Neural cell (in vitro differentiated cells): ENCODE measurements around the gene LAMB2. TPM values are rescaled to one million over a fixed set of nuclear protein-coding genes. Genes with fewer than 3 reads are reported as not detected.

Experiments used
- H2AFZ ChIP-seq: fragments of 200-600, 300-800 bp; sonication (generic), shearing (Covaris generic); 2 replicates; pipeline ENCODE4 v1.6.0; 2014; ENCODE audit warnings: low read depth, mild to moderate bottlenecking, antibody characterized with exemption, low read length, moderate library complexity
- H3F3A ChIP-seq: fragments of 200-600 bp; shearing (Covaris generic); 2 replicates; pipeline ENCODE4 v1.6.1; 2016; ENCODE audit warnings: mild to moderate bottlenecking, moderate library complexity, mixed read lengths, antibody characterized with exemption, low read length; ENCODE audit not compliant: insufficient read depth, poor library complexity, severe bottlenecking
- H3K27ac ChIP-seq: fragments of 200-600, 300-800 bp; sonication (generic), shearing (Covaris generic); 2 replicates; pipeline ENCODE4 v1.5.1; 2014; ENCODE audit warnings: mild to moderate bottlenecking, low read length, moderate library complexity
- H3K27me3 ChIP-seq: fragments of 300-800, 200-600 bp; sonication (generic), shearing (Covaris generic); 2 replicates; pipeline ENCODE4 v1.6.0; 2014; ENCODE audit warnings: mild to moderate bottlenecking, low read depth, low read length, moderate library complexity; ENCODE audit not compliant: insufficient read depth
- H3K36me3 ChIP-seq: fragments of 300-800, 200-600 bp; sonication (generic), shearing (Covaris generic); 2 replicates; pipeline ENCODE4 v1.5.1; 2014; ENCODE audit warnings: mild to moderate bottlenecking, antibody characterized with exemption, low read length, moderate library complexity; ENCODE audit not compliant: insufficient read depth
- H3K4me2 ChIP-seq: fragments of 300-800, 200-600 bp; sonication (generic), shearing (Covaris generic); 2 replicates; pipeline ENCODE4 v1.6.0; 2014; ENCODE audit warnings: mild to moderate bottlenecking, low read length
- H3K4me3 ChIP-seq: fragments of 300-800, 200-600 bp; sonication (generic), shearing (Covaris generic); 2 replicates; pipeline ENCODE4 v1.5.1; 2014; ENCODE audit warnings: mild to moderate bottlenecking, low read length, moderate library complexity
- H3K79me2 ChIP-seq: fragments of 200-600 bp; shearing (Covaris generic); replicated peaks from 2 replicates; pipeline ENCODE4 v1.6.0; 2014; ENCODE audit warnings: mild to moderate bottlenecking, low read length, moderate library complexity; ENCODE audit not compliant: insufficient read depth
- H3K9ac ChIP-seq: fragments of 300-800, 200-600 bp; sonication (generic), shearing (Covaris generic); 2 replicates; pipeline ENCODE4 v1.6.1; 2016; ENCODE audit warnings: mild to moderate bottlenecking, low read length, mixed read lengths
- H3K9me2 ChIP-seq: fragments of 200-600 bp; shearing (Covaris generic); 2 replicates; pipeline ENCODE4 v1.6.1; 2016; ENCODE audit warnings: mild to moderate bottlenecking, low read length, mixed read lengths; ENCODE audit not compliant: insufficient read depth
- H3K9me3 ChIP-seq: fragments of 200-600, 300-800 bp; sonication (generic), shearing (Covaris generic); 2 replicates; pipeline ENCODE4 v1.6.1; 2016; ENCODE audit warnings: mild to moderate bottlenecking, mixed run types, low read length, moderate library complexity, mixed read lengths
- H4K20me1 ChIP-seq: fragments of 200-600 bp; shearing (Covaris generic); 2 replicates; pipeline ENCODE4 v1.6.1; 2016; ENCODE audit warnings: mild to moderate bottlenecking, mixed run types; ENCODE audit not compliant: insufficient read depth
- EP300 ChIP-seq: fragments of 450-650 bp; conservative IDR thresholded peaks from 2 replicates; pipeline ENCODE4 v1.6.1; 2014; ENCODE audit warnings: antibody characterized with exemption, mild to moderate bottlenecking, moderate library complexity; ENCODE audit not compliant: poor library complexity, severe bottlenecking
- EZH2 ChIP-seq: fragments of 200-600, 300-800 bp; shearing (Covaris generic), sonication (generic); IDR thresholded peaks from 2 replicates; pipeline ENCODE4 v1.6.1; 2014; ENCODE audit warnings: antibody characterized with exemption, low read length, borderline replicate concordance, mild to moderate bottlenecking; ENCODE audit not compliant: insufficient read depth, poor library complexity, severe bottlenecking
- MXI1 ChIP-seq: fragments of 450-650 bp; conservative IDR thresholded peaks from 2 replicates; pipeline ENCODE4 v1.6.1; 2014; ENCODE audit warnings: antibody characterized with exemption, mild to moderate bottlenecking; ENCODE audit not compliant: poor library complexity, severe bottlenecking
- POLR2AphosphoS5 ChIP-seq: IDR thresholded peaks from 2 replicates; pipeline ENCODE4 v1.6.1; 2012
- RAD21 ChIP-seq: fragments of 450-650 bp; conservative IDR thresholded peaks from 2 replicates; pipeline ENCODE4 v1.6.1; 2014; ENCODE audit warnings: antibody characterized with exemption, mild to moderate bottlenecking, moderate library complexity
- REST ChIP-seq: IDR thresholded peaks from 2 replicates; pipeline ENCODE4 v1.6.1; 2012; ENCODE audit warnings: borderline replicate concordance
- SMC3 ChIP-seq: fragments of 450-650 bp; conservative IDR thresholded peaks from 2 replicates; pipeline ENCODE4 v1.6.1; 2014; ENCODE audit warnings: antibody characterized with exemption, mild to moderate bottlenecking, moderate library complexity; ENCODE audit not compliant: poor library complexity
- TAF1 ChIP-seq: IDR thresholded peaks from 2 replicates; pipeline ENCODE4 v1.6.1; 2012; ENCODE audit warnings: low read depth
- polyA plus RNA-seq: library from polyadenylated mRNA; depleted of rRNA; stranded (reverse); fragments of >200 nt; gene quantifications from 2 replicates; pipeline ENCODE4 v1.2.3, GENCODE V29; 2014
- TF ChIP-seq, protein P1 (sequence below): fragments of 450-650 bp; IDR thresholded peaks from 2 replicates; pipeline ENCODE4 v1.5.1; 2014; ENCODE audit warnings: antibody characterized with exemption, mild to moderate bottlenecking, moderate library complexity; ENCODE audit not compliant: poor library complexity, severe bottlenecking

LAMB2 gene
- polyA plus RNA-seq, 1 donor from 2014 or later = 15.9 TPM

DNA sequence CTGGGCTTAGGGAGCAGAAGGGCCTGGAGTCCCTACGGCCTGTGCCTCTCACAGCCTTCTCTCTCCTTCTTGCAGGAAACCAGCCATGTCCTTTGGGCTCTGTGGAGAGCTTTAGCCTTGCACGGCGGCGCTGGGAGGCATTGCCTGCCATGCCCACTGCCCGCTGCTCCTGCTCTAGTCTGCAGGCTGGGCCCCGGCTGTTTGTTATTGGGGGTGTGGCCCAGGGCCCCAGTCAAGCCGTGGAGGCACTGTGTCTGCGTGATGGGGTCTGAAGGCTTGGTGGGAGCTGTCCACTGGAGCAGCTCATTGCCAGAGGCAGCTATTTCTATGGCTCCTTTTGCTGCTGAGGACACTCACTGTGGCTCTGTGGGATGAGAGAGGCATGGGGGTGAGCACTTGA is 42.7 kb upstream of the LAMB2 start:
- no peaks in the 10 kb centered on the region for H3K9me2 ChIP-seq
- no peak overlapping the region for H3K4me3 ChIP-seq
- peaks cover 4% of the 10 kb centered on the region for H3F3A ChIP-seq
- TF ChIP-seq EP300 (no peak), TAF1 (no peak), SMC3 (no peak), REST (no peak), POLR2AphosphoS5 (no peak), RAD21 (no peak), EZH2 (no peak)
- TF ChIP-seq, protein P1, sequence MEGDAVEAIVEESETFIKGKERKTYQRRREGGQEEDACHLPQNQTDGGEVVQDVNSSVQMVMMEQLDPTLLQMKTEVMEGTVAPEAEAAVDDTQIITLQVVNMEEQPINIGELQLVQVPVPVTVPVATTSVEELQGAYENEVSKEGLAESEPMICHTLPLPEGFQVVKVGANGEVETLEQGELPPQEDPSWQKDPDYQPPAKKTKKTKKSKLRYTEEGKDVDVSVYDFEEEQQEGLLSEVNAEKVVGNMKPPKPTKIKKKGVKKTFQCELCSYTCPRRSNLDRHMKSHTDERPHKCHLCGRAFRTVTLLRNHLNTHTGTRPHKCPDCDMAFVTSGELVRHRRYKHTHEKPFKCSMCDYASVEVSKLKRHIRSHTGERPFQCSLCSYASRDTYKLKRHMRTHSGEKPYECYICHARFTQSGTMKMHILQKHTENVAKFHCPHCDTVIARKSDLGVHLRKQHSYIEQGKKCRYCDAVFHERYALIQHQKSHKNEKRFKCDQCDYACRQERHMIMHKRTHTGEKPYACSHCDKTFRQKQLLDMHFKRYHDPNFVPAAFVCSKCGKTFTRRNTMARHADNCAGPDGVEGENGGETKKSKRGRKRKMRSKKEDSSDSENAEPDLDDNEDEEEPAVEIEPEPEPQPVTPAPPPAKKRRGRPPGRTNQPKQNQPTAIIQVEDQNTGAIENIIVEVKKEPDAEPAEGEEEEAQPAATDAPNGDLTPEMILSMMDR = no peak
- no peaks in the 10 kb centered on the region for H3K36me3 ChIP-seq
- H3K9me3 ChIP-seq = no peaks in the 10 kb centered on the region
- no peaks in the 10 kb centered on the region for H3K27me3 ChIP-seq
- H3K79me2 ChIP-seq = peaks cover 47% of the 10 kb centered on the region
- H3K27ac ChIP-seq = peak overlapping the region; percentile 86
- H4K20me1 ChIP-seq = no peaks in the 10 kb centered on the region
- no peak overlapping the region for H3K9ac ChIP-seq
- no peak overlapping the region for H3K4me2 ChIP-seq
- H2AFZ ChIP-seq = no peak overlapping the region

- Histone ChIP-seq H2AFZ (no peak overlapping the region), H3K4me3 (peak overlapping the region; percentile 76), H3K9me3 (no peaks in the 10 kb centered on the region), H3K36me3 (no peaks in the 10 kb centered on the region), H3K9ac (peak overlapping the region; percentile 83), H3K4me2 (no peak overlapping the region), H3F3A (peaks cover 4% of the 10 kb centered on the region), H3K27ac (peak overlapping the region; percentile 86), H3K79me2 (peaks cover 54% of the 10 kb centered on the region), H4K20me1 (no peaks in the 10 kb centered on the region), H3K27me3 (no peaks in the 10 kb centered on the region), H3K9me2 (no peaks in the 10 kb centered on the region)
- TF ChIP-seq, protein P1 = no peak
- TF ChIP-seq RAD21 (no peak), EZH2 (no peak), MXI1 (no peak), POLR2AphosphoS5 (no peak), TAF1 (no peak), EP300 (no peak), REST (no peak), SMC3 (no peak)
These were observed 41.6 kb upstream of the LAMB2 start for GRCh38 chr3:49174397-49174985.
